Muscle layer of colon (tissue), 2 donors: Measurements from ENCODE around the gene CRTC3.
"Not testable (repeated sequence)": the region's sequence is repeated elsewhere in the genome, so short reads cannot be mapped to it uniquely, and the experiment has no call there.

Experiments
- H3K27ac ChIP-seq: one replicate; pipeline ENCODE4 v1.7.0; 2013; ENCODE audit warnings: low read depth, mild to moderate bottlenecking, low read length, moderate library complexity
- H3K27me3 ChIP-seq, 2 donors: one replicate each; pipeline ENCODE4 v1.7.0; 2013; ENCODE audit warnings: low read length in 2 of 2, mild to moderate bottlenecking in 2 of 2; ENCODE audit not compliant: insufficient read depth in 2 of 2, control insufficient read depth in 1 of 2
- H3K36me3 ChIP-seq: one replicate; pipeline ENCODE4 v1.7.0; 2013; ENCODE audit warnings: mild to moderate bottlenecking, low read length; ENCODE audit not compliant: insufficient read depth
- H3K4me1 ChIP-seq: one replicate; pipeline ENCODE4 v1.7.0; 2013; ENCODE audit warnings: mild to moderate bottlenecking, low read length; ENCODE audit not compliant: insufficient read depth
- H3K4me3 ChIP-seq, 2 donors: one replicate each; pipeline ENCODE4 v1.7.0; 2013; ENCODE audit warnings: low read length in 2 of 2, low read depth in 1 of 2, mild to moderate bottlenecking in 1 of 2, moderate library complexity in 1 of 2
- H3K9ac ChIP-seq: one replicate; pipeline ENCODE4 v1.7.0; 2013; ENCODE audit warnings: low read length
- H3K9me3 ChIP-seq: one replicate; pipeline ENCODE4 v1.7.0; 2013; ENCODE audit warnings: mild to moderate bottlenecking, low read length
- donor health status: abdominal sarcoma.
- donor health status: Adenocarcinoma of cecum.

Gene CRTC3

DNA sequence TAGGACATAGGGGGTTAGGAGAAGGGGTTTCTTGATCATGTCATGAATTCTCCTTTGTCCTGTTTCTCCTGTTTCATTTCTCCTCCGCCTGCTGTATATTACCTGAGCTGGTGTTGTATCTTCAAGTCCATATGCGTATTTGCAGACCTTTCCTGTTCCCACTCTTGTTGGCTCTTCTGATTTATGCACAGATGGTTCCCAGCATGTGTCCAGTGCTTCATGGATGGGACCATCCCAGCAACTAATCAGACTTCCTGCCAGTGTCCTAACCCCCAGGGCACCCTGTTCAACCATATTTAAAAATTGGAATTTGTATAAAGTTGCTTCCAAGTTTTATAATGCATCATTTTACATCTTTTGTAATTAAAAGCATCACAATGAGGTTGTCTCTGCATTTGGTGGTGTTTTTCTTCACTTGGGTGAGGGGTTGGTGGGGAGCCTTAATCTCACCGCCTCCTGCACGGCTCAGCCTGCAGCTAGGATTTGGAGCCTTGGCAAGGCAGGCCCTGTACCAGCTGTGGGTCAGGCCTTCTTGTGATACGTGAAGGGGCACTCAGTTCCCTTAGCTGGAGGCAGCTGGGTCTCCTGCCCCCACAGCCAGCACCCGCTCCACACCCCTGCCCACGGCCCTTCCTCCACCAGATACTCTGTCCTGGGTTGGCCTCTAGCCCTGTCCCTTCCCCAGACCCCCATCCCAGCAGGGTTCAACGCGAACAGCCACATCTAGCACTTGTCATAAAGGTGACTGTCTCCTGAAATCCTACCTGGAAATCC, 115.4 kb downstream of the CRTC3 start:
- H3K27me3 ChIP-seq: no peaks in the 10 kb centered on the region
- peaks cover 6% of the 10 kb centered on the region for H3K4me1 ChIP-seq
- H3K4me3 ChIP-seq: no peak overlapping the region
- no peak overlapping the region for H3K27ac ChIP-seq
- no peaks in the 10 kb centered on the region for H3K9me3 ChIP-seq
- H3K9ac ChIP-seq: no peak overlapping the region
- peaks cover 27% of the 10 kb centered on the region for H3K36me3 ChIP-seq

DNA sequence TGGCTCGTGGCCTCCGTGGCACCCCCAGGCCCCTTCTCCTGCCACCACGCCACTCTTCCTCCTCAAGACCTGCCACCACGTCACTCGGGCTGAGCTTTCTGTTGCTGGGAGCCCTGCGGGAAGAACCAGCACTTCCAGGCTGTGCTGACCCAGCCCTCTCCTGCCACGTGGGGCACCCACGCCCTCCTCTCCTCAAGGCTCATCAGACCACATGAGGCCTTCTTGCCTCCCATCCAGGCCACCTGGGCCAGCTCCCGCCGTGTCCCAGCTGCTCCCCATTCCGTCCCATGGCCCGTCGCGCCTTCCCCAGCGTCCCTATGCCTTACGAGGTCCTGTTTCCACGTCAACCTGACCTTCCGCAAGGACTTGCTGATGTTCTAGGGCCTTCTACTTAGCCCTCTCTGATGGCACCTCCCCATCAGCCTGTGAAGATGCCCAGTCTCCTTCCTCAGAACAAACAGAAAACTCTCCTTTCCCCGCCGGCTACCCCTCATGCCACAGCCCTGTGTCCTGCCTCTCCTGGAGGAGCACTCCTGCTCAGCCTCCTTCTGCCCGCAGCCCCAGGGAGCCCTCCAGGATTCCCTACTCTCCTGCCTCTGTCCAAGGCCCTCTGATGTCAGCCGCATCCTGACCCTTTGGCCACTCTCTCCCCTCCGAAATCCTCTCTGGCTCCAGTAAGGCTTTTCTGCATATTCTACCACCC, 116.3 kb downstream of the CRTC3 start:
- H3K4me3 ChIP-seq: no peak overlapping the region
- no peak overlapping the region for H3K9ac ChIP-seq
- no peaks in the 10 kb centered on the region for H3K9me3 ChIP-seq
- H3K36me3 ChIP-seq: peaks cover 18% of the 10 kb centered on the region
- no peak overlapping the region for H3K27ac ChIP-seq
- H3K4me1 ChIP-seq: peaks cover 6% of the 10 kb centered on the region
- no peaks in the 10 kb centered on the region for H3K27me3 ChIP-seq

DNA sequence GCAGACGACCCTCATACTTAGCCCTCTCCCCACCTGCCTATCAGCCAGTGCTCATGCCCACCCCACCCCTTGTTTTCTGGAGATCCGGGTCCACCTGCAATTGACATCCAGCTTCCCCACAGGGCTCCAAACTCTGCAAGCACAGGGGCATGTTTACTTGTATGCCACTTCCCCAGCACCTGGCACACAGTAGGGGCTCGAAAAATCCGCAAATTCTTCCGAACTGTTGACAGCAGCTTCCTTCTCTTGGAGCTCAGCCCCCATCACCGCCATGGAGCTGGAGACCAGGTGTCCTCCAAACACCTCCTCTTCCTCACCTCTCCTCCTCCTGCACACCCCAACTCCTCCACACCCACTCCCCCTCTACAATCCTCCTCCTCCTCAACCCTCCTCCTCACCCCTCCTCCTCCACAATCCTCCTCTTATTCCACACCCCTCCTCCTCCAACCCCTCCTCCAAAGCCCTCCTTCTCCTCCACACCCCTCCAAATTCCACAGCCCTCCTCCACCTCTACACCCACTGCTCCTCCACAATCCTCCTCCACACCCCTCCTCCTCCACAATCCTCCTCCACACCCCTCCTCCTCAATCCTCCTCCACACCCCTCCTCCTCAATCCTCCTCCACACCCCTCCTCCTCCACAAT, 117.1 kb downstream of the CRTC3 start:
- Histone ChIP-seq H3K27ac (no peak overlapping the region), H3K36me3 (peaks cover 15% of the 10 kb centered on the region), H3K9me3 (no peaks in the 10 kb centered on the region), H3K27me3 (no peaks in the 10 kb centered on the region), H3K4me1 (peaks cover 6% of the 10 kb centered on the region), H3K4me3 (no peak overlapping the region), H3K9ac (no peak overlapping the region)

DNA sequence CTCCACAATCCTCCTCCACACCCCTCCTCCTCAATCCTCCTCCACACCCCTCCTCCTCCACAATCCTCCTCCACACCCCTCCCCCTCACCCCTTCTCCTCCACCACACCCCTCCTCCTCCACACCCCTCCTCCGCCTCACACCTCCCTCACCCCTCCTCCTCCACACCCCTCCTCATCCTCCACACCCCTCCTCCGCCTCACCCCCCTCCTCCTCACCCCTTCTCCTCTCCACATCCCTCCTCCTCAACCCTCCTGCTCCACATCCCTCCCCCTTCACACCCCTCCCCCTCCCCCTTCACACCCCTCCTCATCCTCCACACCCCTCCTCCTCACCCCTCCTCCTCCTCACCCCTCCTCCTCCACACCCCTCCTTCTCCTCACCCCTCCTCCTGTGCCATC, 117.6 kb downstream of the CRTC3 start:
- Histone ChIP-seq H3K9me3 (no peaks in the 10 kb centered on the region), H3K4me3 (no peak overlapping the region), H3K27ac (no peak overlapping the region), H3K36me3 (peaks cover 10% of the 10 kb centered on the region), H3K9ac (no peak overlapping the region), H3K4me1 (peaks cover 6% of the 10 kb centered on the region), H3K27me3 (no peaks in the 10 kb centered on the region)

DNA sequence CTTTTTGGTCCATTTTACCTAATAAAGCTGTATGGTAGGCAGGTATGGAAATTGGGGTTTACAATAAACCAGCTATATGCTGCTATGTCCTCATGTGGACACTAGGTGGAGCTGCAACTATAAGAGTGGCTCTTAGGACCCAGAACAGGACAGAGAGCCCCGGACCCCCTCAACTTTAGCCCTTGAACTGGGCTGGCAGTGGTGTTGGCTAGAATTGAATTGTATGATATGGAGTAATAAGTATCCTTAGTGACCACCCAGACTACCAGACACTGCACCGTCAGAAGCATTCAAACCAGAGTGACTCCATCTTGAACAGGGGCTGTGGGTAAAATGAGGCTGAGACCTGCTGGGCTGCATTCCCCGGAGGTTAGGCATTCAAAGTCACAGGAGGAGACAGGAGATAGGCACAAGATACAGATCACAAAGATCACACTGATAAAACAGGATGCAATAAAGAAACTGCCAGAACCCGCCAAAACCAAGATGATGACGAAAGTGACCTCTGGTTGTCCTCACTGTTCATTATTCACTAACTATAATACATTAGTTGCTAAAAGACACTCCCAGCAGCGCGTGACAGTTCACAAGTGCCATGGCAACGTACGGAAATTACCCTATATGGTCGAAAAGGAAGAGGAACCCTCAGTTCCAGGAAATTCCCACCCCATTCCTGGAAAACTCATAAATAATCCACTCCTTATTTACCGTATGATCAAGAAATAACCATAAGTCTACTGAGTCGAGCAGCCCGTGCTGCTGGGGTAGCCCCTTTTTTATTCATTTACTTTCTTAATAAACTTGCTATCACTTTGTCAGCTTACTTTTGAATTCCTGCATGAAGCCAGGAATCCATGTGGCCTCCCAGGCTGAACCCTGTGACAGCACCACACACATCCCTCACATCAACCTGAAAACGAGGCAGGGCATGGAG, 118.7 kb downstream of the CRTC3 start:
- no peaks in the 10 kb centered on the region for H3K9me3 ChIP-seq
- no peaks in the 10 kb centered on the region for H3K36me3 ChIP-seq
- H3K27ac ChIP-seq: peak overlapping the region; percentile 43
- H3K27me3 ChIP-seq: no peaks in the 10 kb centered on the region
- no peak overlapping the region for H3K4me3 ChIP-seq
- peaks cover 6% of the 10 kb centered on the region for H3K4me1 ChIP-seq
- no peak overlapping the region for H3K9ac ChIP-seq

DNA sequence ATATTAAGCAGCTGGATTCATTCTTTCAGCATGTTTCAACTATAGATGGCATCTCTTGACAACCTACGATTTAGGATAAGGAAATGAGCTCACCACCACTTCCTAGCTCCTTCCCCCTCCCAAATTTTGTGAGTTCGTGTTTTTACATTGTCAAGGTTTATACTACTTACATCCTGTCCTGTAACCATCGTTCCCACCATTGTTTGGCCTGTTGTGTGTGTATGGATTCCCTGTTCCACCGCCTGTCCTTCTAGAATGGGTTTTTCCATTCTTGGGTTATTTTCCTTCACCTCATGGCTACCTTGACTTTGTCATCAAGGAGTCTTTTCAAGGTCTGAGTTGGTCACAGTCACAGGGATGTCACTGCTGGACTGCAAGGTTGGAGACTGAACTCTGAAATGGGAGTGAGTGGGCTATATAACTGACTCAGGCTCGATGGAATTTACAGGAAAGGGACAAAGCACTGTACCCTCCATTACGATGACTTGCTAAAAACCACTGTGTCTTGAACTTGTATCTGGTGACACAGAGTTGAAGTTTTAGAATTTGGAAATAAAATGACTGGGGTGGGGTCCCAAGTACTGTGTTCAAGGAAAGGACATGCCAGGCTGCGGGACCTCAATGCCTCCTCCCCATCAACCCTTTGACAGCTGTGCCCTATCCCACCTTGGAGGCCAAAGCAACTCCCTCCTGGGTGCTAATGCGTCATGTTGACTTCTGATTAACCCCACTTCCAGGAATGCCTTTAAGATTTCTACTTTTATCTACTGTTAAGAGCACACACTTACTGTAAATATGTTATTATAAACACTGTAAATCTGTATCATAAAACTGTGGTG, 120.6 kb downstream of the CRTC3 start:
- peaks cover 9% of the 10 kb centered on the region for H3K4me1 ChIP-seq
- no peaks in the 10 kb centered on the region for H3K27me3 ChIP-seq
- H3K4me3 ChIP-seq: no peak overlapping the region
- H3K9ac ChIP-seq: no peak overlapping the region
- H3K36me3 ChIP-seq: no peaks in the 10 kb centered on the region
- no peak overlapping the region for H3K27ac ChIP-seq
- no peaks in the 10 kb centered on the region for H3K9me3 ChIP-seq

DNA sequence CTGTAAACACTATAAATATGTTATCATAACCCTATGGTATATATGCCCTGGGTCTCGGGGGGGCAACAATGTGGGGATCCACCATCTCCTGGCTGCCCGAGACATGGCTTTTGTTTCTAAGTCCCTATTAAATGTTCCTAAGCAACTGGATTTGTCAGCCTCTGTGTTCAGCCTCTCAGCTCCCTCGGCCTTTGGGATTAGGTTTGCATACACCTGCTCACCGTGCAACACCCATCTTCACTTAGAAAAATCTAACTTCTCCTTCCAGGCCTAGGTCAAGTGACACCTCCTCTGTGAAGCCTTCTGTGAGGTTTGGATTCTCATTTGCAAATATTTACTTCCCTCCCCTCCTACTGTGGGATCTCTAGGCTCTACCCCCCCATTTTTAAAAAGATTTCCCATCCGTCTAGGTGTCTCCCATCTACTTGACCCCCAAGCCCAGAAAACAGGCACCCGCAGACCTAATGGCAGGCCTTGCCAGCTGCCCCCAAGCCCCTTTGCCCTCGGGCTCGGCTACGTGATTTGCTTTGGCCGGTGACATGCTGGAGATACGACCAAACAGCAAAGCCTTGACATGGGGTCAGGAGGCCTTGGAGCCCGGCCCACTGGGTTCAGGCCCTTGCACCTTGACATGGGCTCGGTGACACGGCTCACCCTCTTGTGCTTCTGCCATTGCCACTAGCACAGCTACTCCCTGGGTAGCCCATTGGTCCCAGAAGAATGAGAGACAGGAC, 121.4 kb downstream of the CRTC3 start:
- Histone ChIP-seq H3K4me3 (no peak overlapping the region), H3K36me3 (no peaks in the 10 kb centered on the region), H3K9ac (no peak overlapping the region), H3K27ac (no peak overlapping the region), H3K4me1 (peaks cover 9% of the 10 kb centered on the region), H3K27me3 (no peaks in the 10 kb centered on the region), H3K9me3 (no peaks in the 10 kb centered on the region)

DNA sequence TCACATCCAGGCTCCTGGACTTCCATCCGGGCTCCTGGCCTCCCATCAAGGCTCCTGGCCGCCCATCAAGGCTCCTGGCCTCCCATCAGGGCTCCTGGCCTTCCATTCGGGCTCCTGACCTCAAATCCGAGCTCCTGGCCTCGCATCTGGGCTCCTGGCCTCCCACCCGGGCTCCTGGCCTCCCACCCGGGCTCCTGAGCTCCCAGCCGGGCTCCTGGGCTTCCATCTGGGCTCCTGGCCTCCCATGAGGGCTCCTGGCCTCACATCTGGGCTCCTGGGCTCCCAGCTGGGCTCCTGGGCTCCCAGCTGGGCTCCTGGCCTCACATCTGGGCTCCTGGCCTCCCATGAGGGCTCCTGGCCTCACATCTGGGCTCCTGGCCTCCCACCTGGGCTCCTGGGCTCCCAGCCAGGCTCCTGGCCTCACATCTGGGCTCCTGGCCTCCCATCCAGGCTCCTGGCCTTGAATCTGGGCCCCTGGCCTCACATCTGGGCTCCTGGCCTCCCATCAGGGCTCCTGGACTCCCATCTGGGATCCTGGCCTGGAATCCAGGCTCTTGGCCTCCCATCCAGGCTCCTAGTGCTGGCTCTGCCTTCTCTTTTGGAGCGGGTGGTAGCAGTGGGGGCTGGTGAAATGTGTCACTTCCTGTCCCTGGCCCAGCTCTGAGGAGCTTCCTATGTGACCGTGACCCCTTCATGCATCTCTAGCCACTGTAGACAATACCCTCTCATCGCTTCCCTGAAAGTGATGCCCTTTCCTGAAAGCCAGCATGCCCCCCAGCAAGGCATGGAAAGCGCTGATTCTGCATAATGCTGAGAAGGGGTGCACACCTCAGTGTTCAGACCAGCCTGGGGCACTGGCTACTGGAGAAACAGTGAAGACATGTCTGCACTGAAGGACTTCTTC, 124.8 kb downstream of the CRTC3 start:
- Histone ChIP-seq H3K9ac (no peak overlapping the region), H3K4me3 (no peak overlapping the region), H3K36me3 (no peaks in the 10 kb centered on the region), H3K27me3 (no peaks in the 10 kb centered on the region), H3K9me3 (no peaks in the 10 kb centered on the region), H3K27ac (no peak overlapping the region), H3K4me1 (peaks cover 3% of the 10 kb centered on the region)

DNA sequence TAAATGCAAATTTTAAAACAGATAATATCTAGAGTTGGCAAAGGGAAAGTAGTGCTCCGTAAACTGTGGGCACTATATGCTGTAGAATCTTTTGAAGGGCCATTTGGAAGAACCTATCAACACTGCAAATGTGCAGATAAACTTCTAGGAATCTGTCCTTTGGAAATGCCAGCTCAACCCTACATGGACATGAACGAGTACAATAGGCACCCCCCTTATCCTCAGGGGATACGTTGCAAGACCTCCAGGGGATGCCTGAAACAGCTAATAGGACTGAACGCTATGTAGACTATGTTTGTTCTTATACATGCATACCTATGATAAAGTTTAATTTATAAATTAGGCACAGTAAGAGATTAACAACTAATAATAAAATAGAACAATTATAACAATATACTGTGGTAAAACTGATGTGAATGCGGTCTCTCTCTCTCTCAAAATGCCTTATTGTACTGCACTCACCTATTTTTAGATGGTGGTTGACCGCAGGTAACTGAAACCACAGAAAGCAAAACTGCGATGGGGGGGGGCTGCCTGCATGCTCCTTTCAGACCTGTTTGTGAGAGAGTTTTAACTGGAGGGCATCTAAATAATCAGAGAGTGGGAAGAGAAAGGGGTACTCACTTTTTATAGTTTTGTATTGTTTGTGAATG, 127.9 kb downstream of the CRTC3 start:
- H3K9me3 ChIP-seq, H3K4me1 ChIP-seq, H3K27ac ChIP-seq, H3K27me3 ChIP-seq, H3K36me3 ChIP-seq, H3K4me3 ChIP-seq, H3K9ac ChIP-seq: not testable (repeated sequence)
